Thyroid gland (tissue), 4 donors: ENCODE measurements around the gene ATP1A2.

Source experiments
- CTCF ChIP-seq, 6 experiments: fragments of 200-600 bp in 3 of 6; fragments of 450-650 bp in 3 of 6; sonication (generic) in 3 of 6; IDR thresholded peaks; one replicate each; pipeline ENCODE4 v1.5.1; 2016 to 2019; ENCODE audit warnings: antibody characterized with exemption in 6 of 6, mild to moderate bottlenecking in 2 of 6, inconsistent platforms in 1 of 6, moderate library complexity in 1 of 6
- POLR2A ChIP-seq, 2 donors: fragments of 450-650 bp; IDR thresholded peaks; one replicate each; pipeline ENCODE4 v1.6.1; 2017; ENCODE audit warnings: antibody characterized with exemption in 2 of 2, mild to moderate bottlenecking in 2 of 2, moderate library complexity in 1 of 2

- TF ChIP-seq CTCF (IDR thresholded peaks at IDR 0.05): peak in 5 of 6 experiments; percentile 28 to 54 (median 45)
- TF ChIP-seq POLR2A (IDR thresholded peaks at IDR 0.05): no peak
These were observed 36.9 kb upstream of the ATP1A2 start for GRCh38 chr1:160078512-160079195.
